HG03520 (cell line): ENCODE data around the gene UNCX.

Experiments
- ATAC-seq: cut with Tn5 transposase; IDR thresholded peaks from one replicate; pipeline ENCODE4 v1.9.1; 2021; ENCODE audit warnings: mild to moderate bottlenecking, moderate library complexity; ENCODE audit not compliant: unreplicated experiment

The UNCX gene

GRCh38 chr7:1231214-1232102 lies 1.2 kb upstream of the UNCX start:
- no peak for ATAC-seq

GRCh38 chr7:1232103-1232466 lies 587 bp upstream of the UNCX start:
- ATAC-seq: no peak

GRCh38 chr7:1233333-1234048 lies 819 bp downstream of the UNCX start:
- no peak for ATAC-seq

GRCh38 chr7:1234049-1234880 lies 1.6 kb downstream of the UNCX start:
- ATAC-seq: no peak

GRCh38 chr7:1234881-1235500 lies 2.3 kb downstream of the UNCX start:
- ATAC-seq: no peak

GRCh38 chr7:1235501-1236131 lies 2.9 kb downstream of the UNCX start:
- no peak for ATAC-seq

GRCh38 chr7:1236132-1236661 lies 3.5 kb downstream of the UNCX start:
- ATAC-seq: no peak

GRCh38 chr7:1236831-1237701 lies 4.4 kb downstream of the UNCX start:
- no peak for ATAC-seq

- no peak for ATAC-seq
Observed at GRCh38 chr7:1237704-1238255, 5.1 kb downstream of the UNCX start.

- no peak for ATAC-seq
Observed at GRCh38 chr7:1238450-1238882, 5.8 kb downstream of the UNCX start.

- ATAC-seq: no peak
Observed at GRCh38 chr7:1238931-1239802, 6.5 kb downstream of the UNCX start.

- ATAC-seq: no peak
Observed at GRCh38 chr7:1239803-1240516, 7.3 kb downstream of the UNCX start.

- no peak for ATAC-seq
Observed at GRCh38 chr7:1240517-1241257, 8.0 kb downstream of the UNCX start.

GRCh38 chr7:1241258-1241602 lies 8.6 kb downstream of the UNCX start:
- no peak for ATAC-seq

- no peak for ATAC-seq
Observed at GRCh38 chr7:1241603-1242255, 9.1 kb downstream of the UNCX start.

- no peak for ATAC-seq
Observed at GRCh38 chr7:1242256-1242605, 9.6 kb downstream of the UNCX start.
